K562 (cell line): Measurements from ENCODE around the gene TRAPPC4. TPM values are rescaled to one million over a fixed set of nuclear protein-coding genes. Genes with fewer than 3 reads are reported as not detected.

ENCODE experiments used
- COPS2 ChIP-seq: fragments of 450-650 bp; conservative IDR thresholded peaks from 2 replicates; pipeline ENCODE4 v1.6.1; 2016; ENCODE audit warnings: mild to moderate bottlenecking, moderate library complexity
- KDM1A ChIP-seq, 2 experiments: fragments of 450-650 bp; IDR thresholded peaks; 2 replicates each; pipeline ENCODE4 v1.6.1; 2016; ENCODE audit warnings: mild to moderate bottlenecking in 2 of 2
- NFE2 ChIP-seq: IDR thresholded peaks from 2 replicates; pipeline ENCODE4 v1.6.1; 2014; ENCODE audit warnings: antibody characterized with exemption, low read depth
- ZBTB8A ChIP-seq: fragments of 450-650 bp; IDR thresholded peaks from 2 replicates; pipeline ENCODE4 v1.6.1; 2018; ENCODE audit warnings: mild to moderate bottlenecking, moderate library complexity; ENCODE audit not compliant: partially characterized antibody
- ZC3H11A ChIP-seq: IDR thresholded peaks from 2 replicates; pipeline ENCODE4 v1.6.1; 2012; ENCODE audit warnings: low read depth, low read length, improper control_type of control experiment
- ZNF133 ChIP-seq: fragments of 250-450 bp; sonication (Bioruptor Pico); IDR thresholded peaks from 2 replicates; pipeline ENCODE4 v1.4.0; 2020; ENCODE audit warnings: mild to moderate bottlenecking
- ZNF764 ChIP-seq: fragments of 250-450 bp; sonication (Bioruptor Pico); IDR thresholded peaks from 2 replicates; pipeline ENCODE4 v1.4.0; 2020; ENCODE audit warnings: low read depth, mild to moderate bottlenecking, moderate library complexity
- polyA plus RNA-seq, 8 experiments: library from polyadenylated mRNA; depleted of rRNA in 4 of 8; stranded (reverse) in 5 of 8; unstranded in 3 of 8; fragments of >200 nt; fragmentation: Nextera tagmentation in 2 of 8; fragmentation: Illumina TruSeq in 1 of 8; extraction: Ambion mirVana in 2 of 8; extraction: Trizol in 1 of 8; gene quantifications; 2 replicates each; pipeline versions ENCODE4 v1.2.1 to v1.2.3, GENCODE V29; 2011 to 2014; ENCODE audit warnings: inconsistent platforms in 1 of 8, missing spikeins in 1 of 8
- total RNA-seq, 7 experiments: library from RNA; depleted of rRNA in 6 of 7; stranded (reverse); fragments of >200 nt in 6 of 7; fragmentation: Illumina TruSeq in 2 of 7; extraction: Trizol in 2 of 7; gene quantifications; 2 replicates each; pipeline versions ENCODE4 v1.2.1 to v1.2.3, GENCODE V29; 2011 to 2021; ENCODE audit warnings: low replicate concordance in 1 of 7
- TF ChIP-seq, protein P1 (sequence below): IDR thresholded peaks from 3 replicates; pipeline ENCODE4 v1.6.1; 2011; ENCODE audit warnings: borderline replicate concordance, mild to moderate bottlenecking, moderate library complexity; ENCODE audit not compliant: insufficient read length; ENCODE audit errors: extremely low read depth
- TF ChIP-seq, protein P2 (sequence below), 2 experiments: fragments of 450-650 bp; IDR thresholded peaks; 2 replicates each; pipeline ENCODE4 v1.6.1; 2018; ENCODE audit warnings: mild to moderate bottlenecking in 2 of 2, low read depth in 1 of 2; ENCODE audit not compliant: partially characterized antibody in 2 of 2
- TF ChIP-seq, protein P3 (sequence below): sonication (generic); formaldehyde crosslinking; IDR thresholded peaks from 2 replicates; pipeline ENCODE4 v1.8.1; 2023; ENCODE audit warnings: missing genetic modification reagents, mild to moderate bottlenecking, borderline replicate concordance
- TF ChIP-seq, protein P4 (sequence below): fragments of 450-650 bp; IDR thresholded peaks from 2 replicates; pipeline ENCODE4 v1.6.1; 2018; ENCODE audit not compliant: partially characterized antibody

The TRAPPC4 gene
- total and polyA plus RNA-seq, 9 of the 15 experiments (the other 6 are each of a cell fraction or from before 2014, with no cell fraction given): 121 to 524 (median 142) TPM

DNA sequence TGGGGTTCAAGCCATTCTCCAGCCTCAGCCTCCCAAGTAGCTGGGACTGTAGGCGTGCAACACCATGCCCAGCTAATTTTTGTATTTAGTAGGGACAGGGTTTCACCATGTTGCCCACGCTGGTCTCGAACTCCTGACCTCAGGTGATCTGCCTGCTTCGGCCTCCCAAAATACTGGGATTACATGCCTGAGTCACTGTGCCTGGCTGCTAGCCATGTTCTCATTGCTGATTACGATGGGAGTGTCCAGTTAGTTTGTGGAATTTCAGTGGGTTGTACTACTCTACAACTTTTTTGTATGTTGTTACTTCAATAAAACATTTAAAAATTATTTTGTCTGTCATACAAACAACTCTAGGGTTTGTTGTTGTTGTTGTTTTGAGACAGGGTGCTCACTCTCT, 44.2 kb downstream of the TRAPPC4 start (continued):
- TF ChIP-seq, protein P1, sequence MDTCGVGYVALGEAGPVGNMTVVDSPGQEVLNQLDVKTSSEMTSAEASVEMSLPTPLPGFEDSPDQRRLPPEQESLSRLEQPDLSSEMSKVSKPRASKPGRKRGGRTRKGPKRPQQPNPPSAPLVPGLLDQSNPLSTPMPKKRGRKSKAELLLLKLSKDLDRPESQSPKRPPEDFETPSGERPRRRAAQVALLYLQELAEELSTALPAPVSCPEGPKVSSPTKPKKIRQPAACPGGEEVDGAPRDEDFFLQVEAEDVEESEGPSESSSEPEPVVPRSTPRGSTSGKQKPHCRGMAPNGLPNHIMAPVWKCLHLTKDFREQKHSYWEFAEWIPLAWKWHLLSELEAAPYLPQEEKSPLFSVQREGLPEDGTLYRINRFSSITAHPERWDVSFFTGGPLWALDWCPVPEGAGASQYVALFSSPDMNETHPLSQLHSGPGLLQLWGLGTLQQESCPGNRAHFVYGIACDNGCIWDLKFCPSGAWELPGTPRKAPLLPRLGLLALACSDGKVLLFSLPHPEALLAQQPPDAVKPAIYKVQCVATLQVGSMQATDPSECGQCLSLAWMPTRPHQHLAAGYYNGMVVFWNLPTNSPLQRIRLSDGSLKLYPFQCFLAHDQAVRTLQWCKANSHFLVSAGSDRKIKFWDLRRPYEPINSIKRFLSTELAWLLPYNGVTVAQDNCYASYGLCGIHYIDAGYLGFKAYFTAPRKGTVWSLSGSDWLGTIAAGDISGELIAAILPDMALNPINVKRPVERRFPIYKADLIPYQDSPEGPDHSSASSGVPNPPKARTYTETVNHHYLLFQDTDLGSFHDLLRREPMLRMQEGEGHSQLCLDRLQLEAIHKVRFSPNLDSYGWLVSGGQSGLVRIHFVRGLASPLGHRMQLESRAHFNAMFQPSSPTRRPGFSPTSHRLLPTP: peak; percentile 81
- TF ChIP-seq ZNF133: no peak
- TF ChIP-seq, protein P2, sequence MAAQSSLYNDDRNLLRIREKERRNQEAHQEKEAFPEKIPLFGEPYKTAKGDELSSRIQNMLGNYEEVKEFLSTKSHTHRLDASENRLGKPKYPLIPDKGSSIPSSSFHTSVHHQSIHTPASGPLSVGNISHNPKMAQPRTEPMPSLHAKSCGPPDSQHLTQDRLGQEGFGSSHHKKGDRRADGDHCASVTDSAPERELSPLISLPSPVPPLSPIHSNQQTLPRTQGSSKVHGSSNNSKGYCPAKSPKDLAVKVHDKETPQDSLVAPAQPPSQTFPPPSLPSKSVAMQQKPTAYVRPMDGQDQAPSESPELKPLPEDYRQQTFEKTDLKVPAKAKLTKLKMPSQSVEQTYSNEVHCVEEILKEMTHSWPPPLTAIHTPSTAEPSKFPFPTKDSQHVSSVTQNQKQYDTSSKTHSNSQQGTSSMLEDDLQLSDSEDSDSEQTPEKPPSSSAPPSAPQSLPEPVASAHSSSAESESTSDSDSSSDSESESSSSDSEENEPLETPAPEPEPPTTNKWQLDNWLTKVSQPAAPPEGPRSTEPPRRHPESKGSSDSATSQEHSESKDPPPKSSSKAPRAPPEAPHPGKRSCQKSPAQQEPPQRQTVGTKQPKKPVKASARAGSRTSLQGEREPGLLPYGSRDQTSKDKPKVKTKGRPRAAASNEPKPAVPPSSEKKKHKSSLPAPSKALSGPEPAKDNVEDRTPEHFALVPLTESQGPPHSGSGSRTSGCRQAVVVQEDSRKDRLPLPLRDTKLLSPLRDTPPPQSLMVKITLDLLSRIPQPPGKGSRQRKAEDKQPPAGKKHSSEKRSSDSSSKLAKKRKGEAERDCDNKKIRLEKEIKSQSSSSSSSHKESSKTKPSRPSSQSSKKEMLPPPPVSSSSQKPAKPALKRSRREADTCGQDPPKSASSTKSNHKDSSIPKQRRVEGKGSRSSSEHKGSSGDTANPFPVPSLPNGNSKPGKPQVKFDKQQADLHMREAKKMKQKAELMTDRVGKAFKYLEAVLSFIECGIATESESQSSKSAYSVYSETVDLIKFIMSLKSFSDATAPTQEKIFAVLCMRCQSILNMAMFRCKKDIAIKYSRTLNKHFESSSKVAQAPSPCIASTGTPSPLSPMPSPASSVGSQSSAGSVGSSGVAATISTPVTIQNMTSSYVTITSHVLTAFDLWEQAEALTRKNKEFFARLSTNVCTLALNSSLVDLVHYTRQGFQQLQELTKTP (IDR thresholded peaks at IDR 0.05; ENCODE audit: low read depth in 1 of 2, partially characterized antibody in 2 of 2): peak in 1 of 2 experiments; percentile 36
- no peak for TF ChIP-seq ZC3H11A
- no peak for TF ChIP-seq ZNF764 (CRISPR knock-in tag)
- no peak for TF ChIP-seq ZBTB8A
- TF ChIP-seq, protein P3, sequence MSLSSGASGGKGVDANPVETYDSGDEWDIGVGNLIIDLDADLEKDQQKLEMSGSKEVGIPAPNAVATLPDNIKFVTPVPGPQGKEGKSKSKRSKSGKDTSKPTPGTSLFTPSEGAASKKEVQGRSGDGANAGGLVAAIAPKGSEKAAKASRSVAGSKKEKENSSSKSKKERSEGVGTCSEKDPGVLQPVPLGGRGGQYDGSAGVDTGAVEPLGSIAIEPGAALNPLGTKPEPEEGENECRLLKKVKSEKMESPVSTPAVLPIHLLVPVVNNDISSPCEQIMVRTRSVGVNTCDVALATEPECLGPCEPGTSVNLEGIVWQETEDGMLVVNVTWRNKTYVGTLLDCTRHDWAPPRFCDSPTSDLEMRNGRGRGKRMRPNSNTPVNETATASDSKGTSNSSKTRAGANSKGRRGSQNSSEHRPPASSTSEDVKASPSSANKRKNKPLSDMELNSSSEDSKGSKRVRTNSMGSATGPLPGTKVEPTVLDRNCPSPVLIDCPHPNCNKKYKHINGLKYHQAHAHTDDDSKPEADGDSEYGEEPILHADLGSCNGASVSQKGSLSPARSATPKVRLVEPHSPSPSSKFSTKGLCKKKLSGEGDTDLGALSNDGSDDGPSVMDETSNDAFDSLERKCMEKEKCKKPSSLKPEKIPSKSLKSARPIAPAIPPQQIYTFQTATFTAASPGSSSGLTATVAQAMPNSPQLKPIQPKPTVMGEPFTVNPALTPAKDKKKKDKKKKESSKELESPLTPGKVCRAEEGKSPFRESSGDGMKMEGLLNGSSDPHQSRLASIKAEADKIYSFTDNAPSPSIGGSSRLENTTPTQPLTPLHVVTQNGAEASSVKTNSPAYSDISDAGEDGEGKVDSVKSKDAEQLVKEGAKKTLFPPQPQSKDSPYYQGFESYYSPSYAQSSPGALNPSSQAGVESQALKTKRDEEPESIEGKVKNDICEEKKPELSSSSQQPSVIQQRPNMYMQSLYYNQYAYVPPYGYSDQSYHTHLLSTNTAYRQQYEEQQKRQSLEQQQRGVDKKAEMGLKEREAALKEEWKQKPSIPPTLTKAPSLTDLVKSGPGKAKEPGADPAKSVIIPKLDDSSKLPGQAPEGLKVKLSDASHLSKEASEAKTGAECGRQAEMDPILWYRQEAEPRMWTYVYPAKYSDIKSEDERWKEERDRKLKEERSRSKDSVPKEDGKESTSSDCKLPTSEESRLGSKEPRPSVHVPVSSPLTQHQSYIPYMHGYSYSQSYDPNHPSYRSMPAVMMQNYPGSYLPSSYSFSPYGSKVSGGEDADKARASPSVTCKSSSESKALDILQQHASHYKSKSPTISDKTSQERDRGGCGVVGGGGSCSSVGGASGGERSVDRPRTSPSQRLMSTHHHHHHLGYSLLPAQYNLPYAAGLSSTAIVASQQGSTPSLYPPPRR: no peak
- TF ChIP-seq NFE2: peak; percentile 98
- peak; percentile 16 to 59; a peak in 2 of 4 replicates for TF ChIP-seq KDM1A (IDR thresholded peaks at IDR 0.05)
- TF ChIP-seq, protein P4, sequence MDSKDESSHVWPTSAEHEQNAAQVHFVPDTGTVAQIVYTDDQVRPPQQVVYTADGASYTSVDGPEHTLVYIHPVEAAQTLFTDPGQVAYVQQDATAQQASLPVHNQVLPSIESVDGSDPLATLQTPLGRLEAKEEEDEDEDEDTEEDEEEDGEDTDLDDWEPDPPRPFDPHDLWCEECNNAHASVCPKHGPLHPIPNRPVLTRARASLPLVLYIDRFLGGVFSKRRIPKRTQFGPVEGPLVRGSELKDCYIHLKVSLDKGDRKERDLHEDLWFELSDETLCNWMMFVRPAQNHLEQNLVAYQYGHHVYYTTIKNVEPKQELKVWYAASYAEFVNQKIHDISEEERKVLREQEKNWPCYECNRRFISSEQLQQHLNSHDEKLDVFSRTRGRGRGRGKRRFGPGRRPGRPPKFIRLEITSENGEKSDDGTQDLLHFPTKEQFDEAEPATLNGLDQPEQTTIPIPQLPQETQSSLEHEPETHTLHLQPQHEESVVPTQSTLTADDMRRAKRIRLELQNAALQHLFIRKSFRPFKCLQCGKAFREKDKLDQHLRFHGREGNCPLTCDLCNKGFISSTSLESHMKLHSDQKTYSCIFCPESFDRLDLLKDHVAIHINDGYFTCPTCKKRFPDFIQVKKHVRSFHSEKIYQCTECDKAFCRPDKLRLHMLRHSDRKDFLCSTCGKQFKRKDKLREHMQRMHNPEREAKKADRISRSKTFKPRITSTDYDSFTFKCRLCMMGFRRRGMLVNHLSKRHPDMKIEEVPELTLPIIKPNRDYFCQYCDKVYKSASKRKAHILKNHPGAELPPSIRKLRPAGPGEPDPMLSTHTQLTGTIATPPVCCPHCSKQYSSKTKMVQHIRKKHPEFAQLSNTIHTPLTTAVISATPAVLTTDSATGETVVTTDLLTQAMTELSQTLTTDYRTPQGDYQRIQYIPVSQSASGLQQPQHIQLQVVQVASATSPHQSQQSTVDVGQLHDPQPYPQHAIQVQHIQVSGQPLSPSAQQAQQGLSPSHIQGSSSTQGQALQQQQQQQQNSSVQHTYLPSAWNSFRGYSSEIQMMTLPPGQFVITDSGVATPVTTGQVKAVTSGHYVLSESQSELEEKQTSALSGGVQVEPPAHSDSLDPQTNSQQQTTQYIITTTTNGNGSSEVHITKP: peak; percentile 67
- no peak for TF ChIP-seq COPS2
- TF ChIP-seq, all 486 proteins: peak for 43
